ENCODE results near the gene SEC11C. TPM values are rescaled to one million over a fixed set of nuclear protein-coding genes. Genes with fewer than 3 reads are reported as not detected.

Gene SEC11C
- total RNA-seq, 1 donor from 2014 or later, result 53.4 TPM

GRCh38 chr18:59094569-59094968, 45.1 kb upstream of the SEC11C start:
- no peak overlapping the region for H3K27ac ChIP-seq
- no peak overlapping the region for H2AFZ ChIP-seq (replicated peaks)
- H3K9me3 ChIP-seq (ENCODE audit: low read depth), result no peaks in the 10 kb centered on the region
- no peak overlapping the region for H3K9ac ChIP-seq
- peaks cover 7% of the 10 kb centered on the region for H3K4me1 ChIP-seq
- no peaks in the 10 kb centered on the region for H4K20me1 ChIP-seq (ENCODE audit: low read depth)
- H3K27ac Mint-ChIP-seq, result no peak overlapping the region
- peaks cover 4% of the 10 kb centered on the region for H3K27me3 Mint-ChIP-seq (ENCODE audit: insufficient read depth, low read depth)
- H3K4me3 ChIP-seq, result no peak overlapping the region
- no peaks in the 10 kb centered on the region for H3K36me3 ChIP-seq
- H3K9me3 Mint-ChIP-seq, result no peaks in the 10 kb centered on the region
- DNase-seq (ENCODE audit: low spot score), result no peak
- peaks cover 7% of the 10 kb centered on the region for H3F3A ChIP-seq (ENCODE audit: low read depth)
- TF ChIP-seq EZH2 (IDR thresholded peaks at IDR 0.05) (no peak), EZH2phosphoT487 (IDR thresholded peaks at IDR 0.05) (no peak)
- TF ChIP-seq, protein P1, sequence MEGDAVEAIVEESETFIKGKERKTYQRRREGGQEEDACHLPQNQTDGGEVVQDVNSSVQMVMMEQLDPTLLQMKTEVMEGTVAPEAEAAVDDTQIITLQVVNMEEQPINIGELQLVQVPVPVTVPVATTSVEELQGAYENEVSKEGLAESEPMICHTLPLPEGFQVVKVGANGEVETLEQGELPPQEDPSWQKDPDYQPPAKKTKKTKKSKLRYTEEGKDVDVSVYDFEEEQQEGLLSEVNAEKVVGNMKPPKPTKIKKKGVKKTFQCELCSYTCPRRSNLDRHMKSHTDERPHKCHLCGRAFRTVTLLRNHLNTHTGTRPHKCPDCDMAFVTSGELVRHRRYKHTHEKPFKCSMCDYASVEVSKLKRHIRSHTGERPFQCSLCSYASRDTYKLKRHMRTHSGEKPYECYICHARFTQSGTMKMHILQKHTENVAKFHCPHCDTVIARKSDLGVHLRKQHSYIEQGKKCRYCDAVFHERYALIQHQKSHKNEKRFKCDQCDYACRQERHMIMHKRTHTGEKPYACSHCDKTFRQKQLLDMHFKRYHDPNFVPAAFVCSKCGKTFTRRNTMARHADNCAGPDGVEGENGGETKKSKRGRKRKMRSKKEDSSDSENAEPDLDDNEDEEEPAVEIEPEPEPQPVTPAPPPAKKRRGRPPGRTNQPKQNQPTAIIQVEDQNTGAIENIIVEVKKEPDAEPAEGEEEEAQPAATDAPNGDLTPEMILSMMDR (IDR thresholded peaks at IDR 0.05), result no peak
- no peaks in the 10 kb centered on the region for H3K27me3 ChIP-seq
- H3K36me3 Mint-ChIP-seq, result no peaks in the 10 kb centered on the region
- H3K4me3 Mint-ChIP-seq, result no peak overlapping the region
- no peak overlapping the region for H3K4me2 ChIP-seq
- H3K79me2 ChIP-seq (ENCODE audit: low read depth), result no peaks in the 10 kb centered on the region
- no peaks in the 10 kb centered on the region for H3K4me1 Mint-ChIP-seq

GRCh38 chr18:59096098-59096789, 43.4 kb upstream of the SEC11C start:
- H3K27me3 Mint-ChIP-seq (ENCODE audit: insufficient read depth, low read depth), result no peaks in the 10 kb centered on the region
- no peak overlapping the region for H3K4me3 ChIP-seq
- H3K27ac ChIP-seq, result no peak overlapping the region
- peaks cover 7% of the 10 kb centered on the region for H3K4me1 ChIP-seq
- H3K4me2 ChIP-seq, result no peak overlapping the region
- no peaks in the 10 kb centered on the region for H4K20me1 ChIP-seq (ENCODE audit: low read depth)
- TF ChIP-seq, protein P1 (IDR thresholded peaks at IDR 0.05), result peak; percentile 36
- no peak for TF ChIP-seq EZH2 (IDR thresholded peaks at IDR 0.05)
- H3K36me3 Mint-ChIP-seq, result no peaks in the 10 kb centered on the region
- no peaks in the 10 kb centered on the region for H3K4me1 Mint-ChIP-seq
- no peaks in the 10 kb centered on the region for H3K9me3 ChIP-seq (ENCODE audit: low read depth)
- no peak overlapping the region for H3K27ac Mint-ChIP-seq
- no peak overlapping the region for H3K9ac ChIP-seq
- no peaks in the 10 kb centered on the region for H3K36me3 ChIP-seq
- H3K27me3 ChIP-seq, result no peaks in the 10 kb centered on the region
- H3F3A ChIP-seq (ENCODE audit: low read depth), result peaks cover 7% of the 10 kb centered on the region
- peak; percentile 48 for DNase-seq (ENCODE audit: low spot score)
- no peaks in the 10 kb centered on the region for H3K79me2 ChIP-seq (ENCODE audit: low read depth)
- peaks cover 3% of the 10 kb centered on the region for H3K9me3 Mint-ChIP-seq
- no peak overlapping the region for H3K4me3 Mint-ChIP-seq
- peak overlapping the region; percentile 27 for H2AFZ ChIP-seq (replicated peaks)

- H3K9me3 ChIP-seq (ENCODE audit: low read depth), result no peaks in the 10 kb centered on the region
- H3K27me3 ChIP-seq, result no peaks in the 10 kb centered on the region
- no peak overlapping the region for H3K4me2 ChIP-seq
- Mint-ChIP-seq H3K27ac (no peak overlapping the region), H3K4me3 (no peak overlapping the region), H3K36me3 (no peaks in the 10 kb centered on the region), H3K27me3 (ENCODE audit: insufficient read depth, low read depth) (no peaks in the 10 kb centered on the region), H3K9me3 (peaks cover 3% of the 10 kb centered on the region), H3K4me1 (no peaks in the 10 kb centered on the region)
- H3K27ac ChIP-seq, result no peak overlapping the region
- H3K36me3 ChIP-seq, result no peaks in the 10 kb centered on the region
- no peak overlapping the region for H3K4me3 ChIP-seq
- TF ChIP-seq EZH2 (IDR thresholded peaks at IDR 0.05) (no peak), EZH2phosphoT487 (IDR thresholded peaks at IDR 0.05) (no peak)
- TF ChIP-seq, protein P1 (IDR thresholded peaks at IDR 0.05), result no peak
- no peaks in the 10 kb centered on the region for H4K20me1 ChIP-seq (ENCODE audit: low read depth)
- no peak for DNase-seq (ENCODE audit: low spot score)
- no peaks in the 10 kb centered on the region for H3K79me2 ChIP-seq (ENCODE audit: low read depth)
- H3K9ac ChIP-seq, result no peak overlapping the region
- no peaks in the 10 kb centered on the region for H3K4me1 ChIP-seq
- no peak overlapping the region for H2AFZ ChIP-seq (replicated peaks)
- H3F3A ChIP-seq (ENCODE audit: low read depth), result no peaks in the 10 kb centered on the region
Measured at GRCh38 chr18:59101830-59102414, 37.8 kb upstream of the SEC11C start.

Data from neural progenitor cell (in vitro differentiated cells).